Adrenal gland (tissue), 5 donors: ENCODE data around the gene GNAO1.

Experiments
- CTCF ChIP-seq, 6 experiments: fragments of 450-650 bp in 4 of 6; fragments of 200-600 bp in 2 of 6; sonication (generic) in 1 of 6; IDR thresholded peaks; 1 replicate in 5 of 6; 2 replicates in 1 of 6; pipeline versions ENCODE4 v1.5.1 to v1.8.0; 2016 to 2021; ENCODE audit warnings: antibody characterized with exemption in 6 of 6, mild to moderate bottlenecking in 2 of 6, moderate library complexity in 1 of 6
- POLR2A ChIP-seq, 2 donors: fragments of 450-650 bp; IDR thresholded peaks; one replicate each; pipeline ENCODE4 v1.6.1; 2017; ENCODE audit warnings: antibody characterized with exemption in 2 of 2, mild to moderate bottlenecking in 2 of 2, moderate library complexity in 1 of 2
- donor health status: DM: no; HTN: no; CAD: no.

GRCh38 chr16:56371660-56371937 is 180.3 kb downstream of the GNAO1 start:
- no peak for TF ChIP-seq POLR2A (IDR thresholded peaks at IDR 0.05)
- TF ChIP-seq CTCF (IDR thresholded peaks at IDR 0.05): no peak
